ENCODE data around the gene NDUFV2. TPM values are rescaled to one million over a fixed set of nuclear protein-coding genes. Genes with fewer than 3 reads are reported as not detected.

Gene NDUFV2
- total RNA-seq, 1 donor from 2014 or later: 103 TPM

DNA sequence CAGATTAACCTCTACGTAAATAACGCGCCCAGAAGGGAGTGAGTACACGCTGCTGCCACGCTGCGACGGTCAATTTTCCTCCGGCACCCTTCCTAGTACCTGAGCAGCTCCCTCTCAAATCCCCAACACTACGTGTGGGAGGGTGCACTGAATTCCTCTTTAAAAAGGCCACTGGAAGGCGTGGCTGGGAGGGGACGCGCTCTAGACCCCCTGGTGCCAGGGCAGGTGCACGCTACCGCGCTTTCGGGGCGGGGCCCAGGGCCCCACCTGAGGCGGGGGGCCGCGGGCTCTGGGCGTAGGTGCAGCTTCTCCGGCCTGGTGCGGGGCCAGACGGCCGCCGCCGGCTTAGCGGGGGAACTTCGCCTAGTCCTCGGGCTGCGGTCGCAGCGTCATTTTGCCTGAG, 33.4 kb downstream of the NDUFV2 start:
- TF ChIP-seq, protein P1, sequence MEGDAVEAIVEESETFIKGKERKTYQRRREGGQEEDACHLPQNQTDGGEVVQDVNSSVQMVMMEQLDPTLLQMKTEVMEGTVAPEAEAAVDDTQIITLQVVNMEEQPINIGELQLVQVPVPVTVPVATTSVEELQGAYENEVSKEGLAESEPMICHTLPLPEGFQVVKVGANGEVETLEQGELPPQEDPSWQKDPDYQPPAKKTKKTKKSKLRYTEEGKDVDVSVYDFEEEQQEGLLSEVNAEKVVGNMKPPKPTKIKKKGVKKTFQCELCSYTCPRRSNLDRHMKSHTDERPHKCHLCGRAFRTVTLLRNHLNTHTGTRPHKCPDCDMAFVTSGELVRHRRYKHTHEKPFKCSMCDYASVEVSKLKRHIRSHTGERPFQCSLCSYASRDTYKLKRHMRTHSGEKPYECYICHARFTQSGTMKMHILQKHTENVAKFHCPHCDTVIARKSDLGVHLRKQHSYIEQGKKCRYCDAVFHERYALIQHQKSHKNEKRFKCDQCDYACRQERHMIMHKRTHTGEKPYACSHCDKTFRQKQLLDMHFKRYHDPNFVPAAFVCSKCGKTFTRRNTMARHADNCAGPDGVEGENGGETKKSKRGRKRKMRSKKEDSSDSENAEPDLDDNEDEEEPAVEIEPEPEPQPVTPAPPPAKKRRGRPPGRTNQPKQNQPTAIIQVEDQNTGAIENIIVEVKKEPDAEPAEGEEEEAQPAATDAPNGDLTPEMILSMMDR (conservative IDR thresholded peaks at IDR 0.05; ENCODE audit: low read depth, low read length): no peak
- peak overlapping the region; percentile 69 for H3K4me3 ChIP-seq (ENCODE audit: low read depth, low read length)
- no peak for DNase-seq (ENCODE audit: low read depth)

DNA sequence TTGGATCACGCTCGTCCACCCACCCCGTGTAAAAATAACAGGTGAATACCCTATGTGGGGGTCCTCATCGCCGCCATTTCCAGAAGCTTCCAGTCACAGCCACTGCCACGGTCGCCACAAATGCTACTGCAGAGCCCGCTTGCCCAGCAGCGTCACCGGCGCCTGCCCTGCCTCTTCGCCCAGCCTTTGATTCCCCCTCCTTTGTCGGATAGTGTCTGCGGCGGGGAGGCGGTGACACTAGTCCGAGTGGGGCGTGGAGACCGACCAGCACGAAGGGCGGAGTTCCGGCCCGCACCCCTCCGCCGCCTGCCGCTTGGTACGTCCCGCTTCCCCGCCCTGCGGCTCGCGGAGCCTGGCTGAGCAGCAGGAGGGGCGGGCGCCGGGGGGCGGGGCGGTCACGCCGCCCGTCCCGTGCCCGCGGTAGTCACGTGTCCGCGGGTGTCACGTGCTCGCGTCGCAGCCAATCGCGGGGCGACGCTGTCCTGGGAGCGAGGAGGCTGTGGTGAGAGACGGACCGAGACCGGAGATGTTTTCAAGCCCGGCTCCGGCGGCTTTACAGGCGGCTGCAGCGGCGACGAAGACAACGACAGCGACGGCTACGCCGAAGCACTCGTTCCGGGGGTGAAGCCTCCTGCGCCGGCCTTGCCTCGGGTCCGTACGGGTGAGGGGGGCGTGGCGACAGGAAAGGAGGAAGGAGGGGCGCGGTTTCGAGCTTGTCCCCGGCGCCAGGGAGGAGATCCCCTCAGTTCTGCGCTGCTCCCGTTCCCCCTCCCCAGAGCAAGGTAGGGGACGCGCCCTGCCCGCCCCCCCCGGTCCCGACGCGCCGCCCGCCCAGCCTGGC, 34.0 kb downstream of the NDUFV2 start, which contains the start of gene ANKRD12:
TSS of gene ANKRD12 (plus strand) at position 467 of the 841 bp plus-strand sequence. CDS start 45,652 bp downstream, outside the sequence.
- H3K4me3 ChIP-seq (ENCODE audit: low read depth, low read length): peak within 1 kb of the TSS; percentile 78
- no peak for DNase-seq (ENCODE audit: low read depth)
- TF ChIP-seq, protein P1 (conservative IDR thresholded peaks at IDR 0.05; ENCODE audit: low read depth, low read length): no peak

DNA sequence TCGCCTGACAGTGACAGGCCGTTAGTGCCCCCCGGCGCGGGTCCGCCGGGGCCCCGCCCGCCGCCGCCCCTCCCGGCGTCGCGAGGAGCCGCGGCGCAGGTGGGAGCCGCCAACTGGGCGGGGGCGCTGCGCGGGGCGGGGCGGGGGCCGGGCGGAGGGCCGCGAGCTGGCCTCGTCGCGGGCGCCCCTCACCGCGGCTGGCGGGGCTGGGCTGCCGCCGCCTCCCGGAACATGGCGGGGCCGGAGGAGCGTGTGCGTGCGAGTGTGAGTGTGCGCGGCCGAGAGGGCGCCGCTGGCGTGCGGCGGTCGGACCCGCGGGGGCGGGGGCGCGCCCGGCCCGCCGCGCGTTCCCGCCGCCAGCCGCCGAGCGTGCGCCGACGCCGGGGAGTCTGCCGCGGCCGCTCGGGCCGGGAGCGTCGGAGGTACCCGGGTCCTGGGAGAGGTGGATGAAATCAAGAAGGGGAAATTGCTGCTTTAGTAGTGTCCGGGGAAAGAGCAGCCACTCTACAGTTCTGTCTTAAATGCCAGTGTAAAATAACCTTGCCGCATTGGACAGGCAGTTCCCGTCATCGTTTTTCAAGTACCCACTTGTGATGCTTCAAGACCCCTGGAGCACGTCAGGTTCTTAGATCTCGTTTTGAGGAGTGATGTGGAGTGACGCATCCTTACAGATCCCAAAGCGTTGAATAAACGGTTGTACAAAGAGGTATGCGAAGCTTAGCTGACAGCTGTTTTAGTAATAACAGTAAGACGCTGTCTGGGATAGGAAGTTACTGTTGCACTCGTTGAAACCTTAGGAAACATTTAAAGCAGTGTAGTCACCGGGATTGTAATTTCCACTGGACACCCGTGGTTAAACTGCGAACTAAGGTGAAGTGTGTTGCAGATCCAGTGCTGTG, 34.9 kb downstream of the NDUFV2 start:
- no peak for DNase-seq (ENCODE audit: low read depth)
- peak overlapping the region; percentile 78 for H3K4me3 ChIP-seq (ENCODE audit: low read depth, low read length)
- TF ChIP-seq, protein P1 (conservative IDR thresholded peaks at IDR 0.05; ENCODE audit: low read depth, low read length): no peak

DNA sequence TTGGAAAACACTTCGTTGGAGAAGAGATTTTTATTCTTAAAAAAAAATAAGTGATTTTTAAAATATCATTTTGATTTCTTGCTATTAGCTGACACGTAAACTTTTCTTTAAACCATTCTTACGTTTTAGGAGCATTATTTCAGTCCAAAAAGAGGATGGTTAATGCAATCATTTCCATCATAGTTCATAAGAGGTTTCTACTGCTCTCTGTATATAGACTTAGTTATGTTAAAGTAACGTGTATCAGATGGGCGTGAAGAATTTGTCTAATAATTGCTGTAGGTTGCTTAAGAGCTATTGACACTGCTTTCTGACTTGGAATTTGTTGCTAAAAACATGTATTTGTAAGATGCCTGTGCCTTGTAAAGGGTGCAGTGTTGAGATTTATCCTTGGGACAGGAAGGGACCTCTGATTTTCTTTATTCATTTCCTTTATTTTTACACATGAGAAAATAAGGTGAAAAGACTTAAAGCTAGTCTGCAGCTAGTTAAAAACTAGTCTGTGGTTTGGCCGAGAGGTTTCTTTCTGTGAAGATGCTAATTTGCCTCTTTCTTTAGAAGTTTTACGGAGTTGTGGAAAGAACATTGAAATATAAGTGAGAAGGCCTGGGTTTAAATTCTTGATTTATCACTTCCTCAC, 37.0 kb downstream of the NDUFV2 start:
- peak overlapping the region; percentile 78 for H3K4me3 ChIP-seq (ENCODE audit: low read depth, low read length)
- TF ChIP-seq, protein P1 (conservative IDR thresholded peaks at IDR 0.05; ENCODE audit: low read depth, low read length): no peak
- DNase-seq (ENCODE audit: low read depth): no peak

DNA sequence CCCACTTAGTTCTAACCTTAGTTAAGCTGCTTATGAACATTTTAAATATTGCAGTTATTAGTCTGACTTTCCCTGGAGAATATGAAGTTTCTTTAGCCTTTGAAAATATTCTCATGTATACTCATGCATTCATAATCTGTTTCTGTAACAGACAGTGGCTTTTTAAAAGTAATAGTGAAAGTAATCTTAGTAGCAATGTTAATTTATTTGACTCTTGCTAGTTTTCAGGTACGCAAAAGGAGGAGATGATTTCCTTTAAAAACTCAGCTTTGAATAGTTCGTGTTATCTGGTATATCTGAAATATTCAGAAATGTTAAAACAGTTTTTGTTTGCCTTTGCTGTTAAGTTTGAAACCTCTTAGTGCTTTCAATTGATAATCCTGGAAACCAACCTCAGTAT, 37.9 kb downstream of the NDUFV2 start:
- H3K4me3 ChIP-seq (ENCODE audit: low read depth, low read length): peak overlapping the region; percentile 78
- TF ChIP-seq, protein P1 (conservative IDR thresholded peaks at IDR 0.05; ENCODE audit: low read depth, low read length): no peak

DNA sequence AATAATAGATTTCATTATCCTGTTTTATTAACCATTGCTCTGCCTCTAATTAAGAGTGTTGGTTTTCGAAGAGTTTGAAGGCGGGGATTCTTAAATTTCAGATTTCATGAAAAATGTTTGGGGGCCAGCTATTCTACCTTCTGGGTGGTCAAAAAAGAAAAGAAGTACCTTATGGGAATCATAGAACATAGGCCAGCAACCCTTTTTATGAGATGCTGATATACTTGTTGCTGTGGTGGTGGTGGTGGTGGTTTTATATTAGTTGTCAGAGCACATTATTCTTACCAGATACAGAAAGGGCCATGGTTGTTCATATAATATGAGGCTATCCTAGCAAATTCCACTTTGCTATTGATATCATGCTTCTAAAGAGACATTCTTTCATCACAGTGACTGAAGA, 38.5 kb downstream of the NDUFV2 start:
- no peak for DNase-seq (ENCODE audit: low read depth)
- H3K4me3 ChIP-seq (ENCODE audit: low read depth, low read length): no peak overlapping the region
- TF ChIP-seq, protein P1 (conservative IDR thresholded peaks at IDR 0.05; ENCODE audit: low read depth, low read length): no peak

More for the DNA sequence above, 37.9 kb downstream of the NDUFV2 start:
- DNase-seq (ENCODE audit: low read depth): no peak
